Caco-2 (cell line): ENCODE results near the gene ARHGEF4. TPM values are rescaled to one million over a fixed set of nuclear protein-coding genes. Genes with fewer than 3 reads are reported as not detected.

Source experiments
- BruUV-seq: library from RNA; stranded (reverse); fragments of 400-500 nt; replicated peaks from 2 replicates; lab custom pipeline; 2021; lab: Mats Ljungman, UMichigan
- CTCF ChIA-PET: fragments of 300-600 bp; sonication (Branson Sonifier 250); formaldehyde crosslinking; loops from one replicate; lab custom pipeline; 2022; ENCODE audit warnings: antibody characterized with exemption; lab: Charles Lee
- POLR2A ChIA-PET: fragments of 300-600 bp; sonication (Branson Sonifier 250); formaldehyde crosslinking; loops from one replicate; lab custom pipeline; 2022; ENCODE audit warnings: antibody characterized with exemption; lab: Charles Lee
- DNase-seq, 2 experiments: peaks; one replicate each; pipeline versions ENCODE4 v3.0.0 to v3.0.0-alpha.2; 2020 to 2022
- H3K27me3 ChIP-seq: replicated peaks from 2 replicates; pipeline ENCODE4 v1.6.0; 2011; ENCODE audit warnings: low read length; ENCODE audit not compliant: control insufficient read depth, insufficient read depth
- H3K36me3 ChIP-seq: 2 replicates; pipeline ENCODE4 v1.5.1; 2011; ENCODE audit warnings: low read length; ENCODE audit not compliant: control insufficient read depth, insufficient read depth
- H3K4me1 ChIP-seq: fragments of 250-450 bp; sonication (Bioruptor Pico); 2 replicates; pipeline ENCODE4 v1.5.1; 2020; ENCODE audit warnings: mild to moderate bottlenecking
- H3K4me3 ChIP-seq: 2 replicates; pipeline ENCODE4 v1.5.1; 2011; ENCODE audit warnings: low read depth, mild to moderate bottlenecking, control low read depth, low read length
- H3K9me3 ChIP-seq: fragments of 250-450 bp; sonication (Bioruptor Pico); 2 replicates; pipeline ENCODE4 v1.5.1; 2020; ENCODE audit warnings: mild to moderate bottlenecking, moderate library complexity
- H3K27ac Mint-ChIP-seq: one replicate; pipeline ENCODE4 v1.8.0; 2022; ENCODE audit warnings: mixed read lengths; ENCODE audit not compliant: unreplicated experiment
- H3K27me3 Mint-ChIP-seq: one replicate; pipeline ENCODE4 v1.8.0; 2022; ENCODE audit warnings: mixed read lengths; ENCODE audit not compliant: insufficient read depth, unreplicated experiment
- H3K36me3 Mint-ChIP-seq: one replicate; pipeline ENCODE4 v1.8.0; 2022; ENCODE audit warnings: mild to moderate bottlenecking, mixed read lengths; ENCODE audit not compliant: insufficient read depth, unreplicated experiment
- H3K4me1 Mint-ChIP-seq: one replicate; pipeline ENCODE4 v1.8.0; 2022; ENCODE audit warnings: low read depth, mixed read lengths; ENCODE audit not compliant: unreplicated experiment
- H3K4me3 Mint-ChIP-seq: one replicate; pipeline ENCODE4 v1.8.0; 2022; ENCODE audit warnings: mild to moderate bottlenecking, moderate library complexity, mixed read lengths; ENCODE audit not compliant: unreplicated experiment
- H3K9me3 Mint-ChIP-seq: one replicate; pipeline ENCODE4 v1.8.0; 2022; ENCODE audit warnings: mixed read lengths; ENCODE audit not compliant: unreplicated experiment
- intact Hi-C: fragments of 100-400 bp; cut with micrococcal nuclease; formaldehyde crosslinking; loops from one replicate; pipeline ENCODE4 v1.10.0; 2022; ENCODE audit not compliant: unreplicated experiment
- total RNA-seq: library from RNA; stranded (reverse); gene quantifications from 2 replicates; pipeline ENCODE4 v1.2.3, GENCODE V29; 2022
- TF ChIP-seq, protein P1 (sequence below), 2 experiments: fragments of 200-600 bp in 1 of 2; IDR thresholded peaks; 1 replicate in 1 of 2; 2 replicates in 1 of 2; pipeline versions ENCODE4 v1.5.1 to v1.8.0; 2011 to 2022; ENCODE audit warnings: antibody characterized with exemption in 1 of 2, control low read depth in 1 of 2, inconsistent platforms in 1 of 2, low read depth in 1 of 2, low read length in 1 of 2, mild to moderate bottlenecking in 1 of 2, moderate library complexity in 1 of 2; ENCODE audit not compliant: insufficient read depth in 1 of 2, severe bottlenecking in 1 of 2, unreplicated experiment in 1 of 2

Gene ARHGEF4
- total RNA-seq, 1 experiment from 2014 or later, result 1.8 TPM

DNA sequence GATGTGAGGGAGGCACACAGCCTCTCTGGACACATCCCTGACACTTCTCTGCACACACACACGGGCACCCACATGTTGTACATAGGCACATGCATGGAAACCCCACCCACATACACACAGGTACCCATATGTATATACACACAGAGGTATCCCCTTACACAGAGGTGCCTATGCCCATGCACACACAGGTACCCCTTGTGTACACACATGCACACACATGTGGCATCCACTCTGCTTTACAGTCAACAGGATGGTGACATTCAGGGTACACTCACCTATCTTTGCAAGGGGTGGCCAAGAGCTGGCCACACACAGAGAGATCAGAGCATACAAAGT lies 197.0 kb downstream of the ARHGEF4 start:
- CTCF ChIA-PET, result interaction anchor here (1.0 kb wide), 1 partner anchor 236 kb away, joined by 5 read pairs; no protein-coding TSS in a partner anchor
- no peak for DNase-seq
- TF ChIP-seq, protein P1, sequence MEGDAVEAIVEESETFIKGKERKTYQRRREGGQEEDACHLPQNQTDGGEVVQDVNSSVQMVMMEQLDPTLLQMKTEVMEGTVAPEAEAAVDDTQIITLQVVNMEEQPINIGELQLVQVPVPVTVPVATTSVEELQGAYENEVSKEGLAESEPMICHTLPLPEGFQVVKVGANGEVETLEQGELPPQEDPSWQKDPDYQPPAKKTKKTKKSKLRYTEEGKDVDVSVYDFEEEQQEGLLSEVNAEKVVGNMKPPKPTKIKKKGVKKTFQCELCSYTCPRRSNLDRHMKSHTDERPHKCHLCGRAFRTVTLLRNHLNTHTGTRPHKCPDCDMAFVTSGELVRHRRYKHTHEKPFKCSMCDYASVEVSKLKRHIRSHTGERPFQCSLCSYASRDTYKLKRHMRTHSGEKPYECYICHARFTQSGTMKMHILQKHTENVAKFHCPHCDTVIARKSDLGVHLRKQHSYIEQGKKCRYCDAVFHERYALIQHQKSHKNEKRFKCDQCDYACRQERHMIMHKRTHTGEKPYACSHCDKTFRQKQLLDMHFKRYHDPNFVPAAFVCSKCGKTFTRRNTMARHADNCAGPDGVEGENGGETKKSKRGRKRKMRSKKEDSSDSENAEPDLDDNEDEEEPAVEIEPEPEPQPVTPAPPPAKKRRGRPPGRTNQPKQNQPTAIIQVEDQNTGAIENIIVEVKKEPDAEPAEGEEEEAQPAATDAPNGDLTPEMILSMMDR (IDR thresholded peaks at IDR 0.05; ENCODE audit: insufficient read depth in 1 of 2, low read depth in 1 of 2, low read length in 1 of 2, severe bottlenecking in 1 of 2, unreplicated experiment in 1 of 2), result no peak
- Mint-ChIP-seq H3K27me3 (no peaks in the 10 kb centered on the region), H3K36me3 (peaks cover 6% of the 10 kb centered on the region), H3K27ac (no peak overlapping the region), H3K4me1 (no peaks in the 10 kb centered on the region), H3K4me3 (peak overlapping the region; percentile 75), H3K9me3 (no peaks in the 10 kb centered on the region)
- BruUV-seq, result no TSS peak
- POLR2A ChIA-PET, result no interaction called here
- intact Hi-C loops, result no loop called here
- H3K36me3 ChIP-seq, result no peaks in the 10 kb centered on the region
- H3K9me3 ChIP-seq, result no peaks in the 10 kb centered on the region
- H3K4me1 ChIP-seq, result no peaks in the 10 kb centered on the region
- no peaks in the 10 kb centered on the region for H3K27me3 ChIP-seq
- no peak overlapping the region for H3K4me3 ChIP-seq

DNA sequence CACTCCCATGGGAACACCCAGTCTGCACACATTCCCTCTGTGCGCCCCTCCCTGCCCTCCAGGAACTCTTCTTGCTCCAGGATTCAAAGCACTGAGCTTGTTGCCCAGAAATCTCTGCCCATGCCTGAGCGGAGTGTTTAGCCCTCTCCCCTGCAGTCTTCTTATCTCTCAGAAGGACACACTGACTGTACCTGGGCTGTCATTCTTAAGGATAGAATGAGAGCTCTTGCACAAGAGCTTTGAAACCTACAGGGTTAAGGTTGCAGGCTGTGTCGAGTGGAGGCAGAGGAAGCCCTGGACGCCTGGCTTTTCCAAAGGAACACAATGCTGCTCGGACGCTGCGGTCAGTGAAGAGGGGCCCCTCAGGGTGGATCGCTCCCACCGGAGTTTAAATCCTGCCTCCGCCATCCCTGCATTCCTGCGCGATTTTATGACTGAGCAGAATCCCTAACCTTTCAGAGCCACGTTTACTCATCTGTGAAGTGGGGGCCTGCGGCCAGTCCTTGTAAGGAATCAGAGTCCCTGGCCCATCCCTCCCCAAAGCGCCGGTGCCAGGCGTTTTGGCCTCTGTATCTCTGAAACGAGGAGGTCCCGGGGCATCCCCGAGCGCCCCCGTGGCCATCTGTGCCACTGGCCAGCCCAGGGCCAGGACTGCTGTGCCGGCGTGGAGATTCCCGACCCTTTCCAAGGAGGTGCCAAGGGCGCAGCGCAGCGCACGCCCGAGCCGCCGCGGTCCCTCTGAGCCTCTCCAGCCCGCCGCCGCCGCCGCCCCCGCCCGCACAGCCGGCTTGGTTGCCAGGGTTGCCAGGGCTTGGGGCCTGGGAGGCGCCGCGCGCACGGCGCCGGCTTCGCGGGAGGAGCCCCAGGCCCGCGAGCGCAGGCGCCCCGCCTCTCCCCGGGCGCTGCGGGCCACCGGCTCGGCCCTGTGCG lies 197.7 kb downstream of the ARHGEF4 start:
- Mint-ChIP-seq H3K36me3 (peaks cover 6% of the 10 kb centered on the region), H3K4me3 (peak overlapping the region; percentile 75), H3K27ac (no peak overlapping the region), H3K27me3 (no peaks in the 10 kb centered on the region), H3K9me3 (no peaks in the 10 kb centered on the region), H3K4me1 (no peaks in the 10 kb centered on the region)
- Histone ChIP-seq H3K27me3 (no peaks in the 10 kb centered on the region), H3K4me1 (no peaks in the 10 kb centered on the region), H3K9me3 (no peaks in the 10 kb centered on the region), H3K4me3 (peak overlapping the region; percentile 41), H3K36me3 (no peaks in the 10 kb centered on the region)
- POLR2A ChIA-PET, result no interaction called here
- DNase-seq, result peak in 1 of 2 experiments; percentile 36
- intact Hi-C loops, result no loop called here
- no TSS peak for BruUV-seq
- TF ChIP-seq, protein P1 (IDR thresholded peaks at IDR 0.05; ENCODE audit: insufficient read depth in 1 of 2, low read depth in 1 of 2, low read length in 1 of 2, severe bottlenecking in 1 of 2, unreplicated experiment in 1 of 2), result no peak
- CTCF ChIA-PET, result interaction anchor here (1.0 kb wide), 1 partner anchor 237 kb away, joined by 5 read pairs; no protein-coding TSS in a partner anchor

DNA sequence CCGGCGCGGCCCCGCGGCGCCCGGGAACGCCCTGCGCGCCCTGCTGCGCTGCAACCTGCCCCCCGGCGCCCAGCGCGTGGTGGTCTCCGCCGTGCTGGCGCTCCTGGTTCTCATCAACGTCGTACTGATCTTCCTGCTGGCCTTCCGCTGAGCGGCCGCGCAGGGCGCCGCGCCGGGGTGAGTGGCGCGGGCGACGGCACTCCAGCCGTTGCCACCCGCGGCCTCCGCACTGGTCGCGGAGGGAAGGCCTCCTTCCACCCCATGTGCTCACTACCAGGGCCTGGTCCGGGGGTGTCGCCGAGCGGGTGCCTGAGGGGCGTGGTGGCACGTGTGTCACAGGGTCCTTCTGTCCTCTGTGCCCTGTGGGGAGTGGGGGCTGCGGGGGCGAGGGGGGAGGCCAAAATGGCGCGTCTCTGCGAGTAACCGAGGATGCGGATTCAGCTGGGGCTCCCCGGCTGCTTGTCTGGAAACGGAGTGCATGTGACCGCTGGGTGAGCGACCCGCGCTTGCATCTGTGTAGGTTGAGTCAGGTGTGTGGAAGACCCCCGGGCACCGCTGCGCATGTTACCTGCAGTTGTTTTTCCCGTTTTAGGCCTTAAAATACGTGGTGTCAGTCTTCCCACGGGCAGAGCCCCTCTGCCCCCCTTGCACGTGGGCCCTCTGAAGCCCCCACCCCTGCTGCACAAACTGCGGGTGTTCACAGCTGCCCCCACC lies 198.6 kb downstream of the ARHGEF4 start:
- H3K4me1 ChIP-seq, result no peaks in the 10 kb centered on the region
- H3K36me3 Mint-ChIP-seq, result peaks cover 6% of the 10 kb centered on the region
- H3K4me1 Mint-ChIP-seq, result no peaks in the 10 kb centered on the region
- H3K27me3 ChIP-seq, result no peaks in the 10 kb centered on the region
- intact Hi-C loops, result no loop called here
- no peak for DNase-seq
- no peaks in the 10 kb centered on the region for H3K36me3 ChIP-seq
- no peaks in the 10 kb centered on the region for H3K27me3 Mint-ChIP-seq
- POLR2A ChIA-PET, result no interaction called here
- peak overlapping the region; percentile 75 for H3K4me3 Mint-ChIP-seq
- no TSS peak for BruUV-seq
- TF ChIP-seq, protein P1 (IDR thresholded peaks at IDR 0.05; ENCODE audit: insufficient read depth in 1 of 2, low read depth in 1 of 2, low read length in 1 of 2, severe bottlenecking in 1 of 2, unreplicated experiment in 1 of 2), result no peak
- H3K9me3 Mint-ChIP-seq, result no peaks in the 10 kb centered on the region
- no peaks in the 10 kb centered on the region for H3K9me3 ChIP-seq
- H3K4me3 ChIP-seq, result peak overlapping the region; percentile 15; the same call in 1 of the 2 replicates
- CTCF ChIA-PET, result no interaction called here
- H3K27ac Mint-ChIP-seq, result no peak overlapping the region
